HG02623 (cell line): Measurements from ENCODE around the gene NAT9.

Experiments
- ATAC-seq: cut with Tn5 transposase; IDR thresholded peaks from one replicate; pipeline ENCODE4 v1.9.1; 2021; ENCODE audit warnings: moderate library complexity; ENCODE audit not compliant: unreplicated experiment

NAT9 gene

GRCh38 chr17:74780443-74781238 lies 4.5 kb upstream of the NAT9 start:
- no peak for ATAC-seq

- ATAC-seq = no peak
Measured at GRCh38 chr17:74779948-74780400, 3.8 kb upstream of the NAT9 start.

DNA sequence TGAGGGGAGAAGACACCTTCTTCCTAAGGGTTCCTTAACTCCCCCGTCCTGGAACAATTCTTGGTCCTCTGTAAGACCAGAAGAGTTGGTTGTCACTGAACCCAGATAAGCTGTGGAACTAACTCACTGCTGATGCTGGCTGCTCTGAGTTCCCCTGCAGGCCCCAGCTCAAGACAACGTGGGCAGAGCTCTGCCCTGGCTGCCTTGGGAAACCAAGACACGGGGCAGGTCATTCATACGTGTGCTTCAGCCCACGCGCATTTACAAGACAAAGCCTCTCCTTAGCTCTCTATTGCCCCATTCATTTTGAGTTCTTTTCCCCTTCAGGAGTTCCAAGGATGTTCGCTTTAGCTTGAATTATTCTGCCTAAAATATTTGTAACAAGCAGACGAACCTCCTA lies 3.4 kb upstream of the NAT9 start:
- ATAC-seq = no peak

DNA sequence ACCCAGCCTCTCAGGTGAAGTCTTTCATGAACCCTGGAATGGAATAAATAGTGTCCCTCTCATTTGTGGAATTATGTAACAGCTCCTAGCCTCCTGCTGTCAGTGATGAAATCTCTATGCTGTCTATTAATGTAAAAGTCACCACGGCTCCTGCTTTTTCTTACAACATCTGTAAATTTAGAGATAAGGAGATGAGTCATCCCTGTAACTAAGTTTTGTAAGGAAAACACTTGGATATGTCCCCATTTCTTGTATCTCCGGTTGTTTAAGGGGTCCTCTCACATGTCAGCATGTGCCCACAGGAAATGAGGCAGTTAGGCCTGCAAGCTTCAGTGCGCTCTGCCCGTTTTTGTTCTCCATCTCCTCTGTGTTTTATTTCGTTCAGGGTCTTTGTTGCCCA lies 2.8 kb upstream of the NAT9 start:
- ATAC-seq = no peak

DNA sequence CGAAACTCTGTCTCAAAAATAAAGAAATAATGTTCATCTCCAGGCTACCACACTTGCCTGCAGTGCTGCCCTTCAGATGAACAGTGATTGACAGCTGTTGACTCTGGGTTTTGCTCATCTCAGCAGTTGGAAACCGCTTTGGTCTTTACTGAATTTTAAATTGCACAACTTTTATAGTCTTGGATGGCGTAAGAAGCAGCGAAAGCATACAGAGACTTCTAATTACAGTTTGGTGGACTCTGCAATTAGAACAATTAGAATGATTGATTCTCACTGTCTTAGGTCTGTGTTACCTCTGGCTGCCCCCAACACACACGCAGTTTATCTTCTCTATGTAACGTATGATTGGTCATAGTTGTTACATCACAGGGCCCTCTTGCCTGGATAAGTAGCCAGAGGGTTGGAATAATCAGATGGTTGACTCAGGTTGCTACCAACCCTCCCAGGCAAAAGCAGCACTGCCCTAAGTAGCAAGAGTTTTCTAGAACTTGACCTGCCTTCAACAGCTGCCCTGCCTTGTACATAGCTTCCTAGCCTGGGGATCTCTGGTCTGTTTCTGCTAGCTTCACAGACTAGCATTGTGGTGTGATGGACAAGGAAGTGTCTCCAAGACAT lies 1.9 kb upstream of the NAT9 start:
- no peak for ATAC-seq

GRCh38 chr17:74776990-74777389 lies 845 bp upstream of the NAT9 start:
- ATAC-seq = no peak

DNA sequence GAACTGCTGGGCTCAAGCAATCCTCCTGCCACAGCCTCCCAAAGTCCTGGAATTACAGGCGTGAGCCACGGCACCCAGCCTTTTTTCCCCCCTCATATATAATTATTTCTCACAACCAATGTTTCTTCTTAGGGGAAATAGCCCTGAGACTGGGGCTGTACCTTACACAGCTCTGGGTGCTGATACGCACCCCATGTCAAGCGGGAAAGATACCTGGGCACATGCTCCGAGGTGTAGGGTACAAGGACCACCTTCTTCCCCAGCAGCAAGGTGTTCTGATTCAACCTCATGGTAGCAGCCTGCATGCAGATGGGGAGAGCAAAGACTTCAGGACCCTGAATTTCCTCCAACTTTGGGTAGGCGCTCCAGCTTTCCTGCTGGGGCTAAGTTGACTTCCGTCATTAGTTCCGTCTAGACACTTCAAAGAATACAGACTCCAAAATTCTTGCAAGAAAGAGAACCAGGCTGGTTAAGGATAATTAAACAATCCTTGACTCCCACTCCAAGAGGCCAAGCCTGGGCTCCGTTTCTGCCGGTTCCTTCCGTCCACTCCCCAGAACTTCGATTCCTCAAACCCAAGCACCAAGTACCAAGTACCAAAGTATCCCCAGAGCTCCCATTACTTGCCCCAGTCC lies 619 bp downstream of the NAT9 start:
- no peak for ATAC-seq

DNA sequence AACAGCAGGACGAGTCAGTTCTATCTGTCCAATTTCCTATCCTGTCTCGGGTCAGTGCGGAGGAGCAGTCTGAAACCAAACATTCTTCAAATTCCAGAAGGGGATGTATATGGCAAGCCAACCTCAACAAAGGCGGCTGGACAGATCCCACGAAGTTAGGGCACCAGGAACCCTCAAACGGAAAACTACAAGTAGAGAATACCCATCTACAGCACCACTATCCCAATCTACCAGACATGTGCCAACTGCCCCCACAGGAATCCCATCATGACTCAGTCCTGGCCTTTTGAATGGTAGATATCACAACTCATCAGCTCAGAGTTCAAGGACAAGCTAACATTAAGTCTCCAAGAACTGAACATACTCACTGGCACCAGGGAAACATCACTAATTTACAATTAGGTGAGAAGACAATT lies 2.3 kb downstream of the NAT9 start:
- ATAC-seq = no peak

DNA sequence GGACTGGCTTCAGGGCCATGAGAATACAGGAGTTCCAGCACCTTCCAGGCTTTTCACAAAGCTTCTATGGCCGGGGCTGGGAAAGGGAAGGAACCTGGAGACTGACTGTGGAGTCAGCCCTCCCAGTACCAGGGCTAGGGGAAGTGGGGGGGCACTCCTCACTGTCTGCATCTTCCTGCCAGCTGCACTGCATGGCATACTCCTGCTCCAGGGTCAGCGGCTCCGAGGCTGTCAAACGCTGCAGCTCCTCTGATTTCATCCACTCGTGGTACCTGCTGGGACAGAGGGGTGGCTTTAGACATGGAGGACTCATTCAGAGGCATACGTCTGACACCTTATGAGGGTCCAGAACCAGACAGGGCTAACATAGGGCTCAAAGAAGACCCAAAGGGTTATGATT lies 2.7 kb downstream of the NAT9 start:
- no peak for ATAC-seq

DNA sequence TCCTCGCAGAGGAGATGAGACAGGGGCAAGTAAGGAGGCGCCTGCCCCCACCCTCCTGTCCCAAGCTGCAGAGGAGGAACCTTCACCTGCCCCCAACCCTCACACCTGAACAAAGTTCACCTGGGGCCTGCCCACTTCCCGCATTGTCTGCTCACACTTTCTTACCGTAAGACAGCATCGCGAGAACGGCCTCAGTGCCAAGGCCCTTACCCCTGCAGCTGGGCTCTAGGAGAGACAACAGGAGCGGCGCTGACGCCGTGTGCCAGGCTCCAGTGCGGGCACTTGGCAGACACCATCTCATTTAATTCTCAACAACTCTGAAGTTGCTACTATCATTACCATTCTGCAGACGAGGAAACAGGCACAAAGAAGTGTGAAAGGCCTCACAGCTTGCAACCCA lies 4.1 kb downstream of the NAT9 start:
- ATAC-seq = no peak

GRCh38 chr17:74771319-74771914 lies 4.7 kb downstream of the NAT9 start:
- no peak for ATAC-seq

- ATAC-seq = no peak
Measured at GRCh38 chr17:74770498-74771318, 5.4 kb downstream of the NAT9 start.

GRCh38 chr17:74769856-74770497 lies 6.2 kb downstream of the NAT9 start:
- no peak for ATAC-seq

DNA sequence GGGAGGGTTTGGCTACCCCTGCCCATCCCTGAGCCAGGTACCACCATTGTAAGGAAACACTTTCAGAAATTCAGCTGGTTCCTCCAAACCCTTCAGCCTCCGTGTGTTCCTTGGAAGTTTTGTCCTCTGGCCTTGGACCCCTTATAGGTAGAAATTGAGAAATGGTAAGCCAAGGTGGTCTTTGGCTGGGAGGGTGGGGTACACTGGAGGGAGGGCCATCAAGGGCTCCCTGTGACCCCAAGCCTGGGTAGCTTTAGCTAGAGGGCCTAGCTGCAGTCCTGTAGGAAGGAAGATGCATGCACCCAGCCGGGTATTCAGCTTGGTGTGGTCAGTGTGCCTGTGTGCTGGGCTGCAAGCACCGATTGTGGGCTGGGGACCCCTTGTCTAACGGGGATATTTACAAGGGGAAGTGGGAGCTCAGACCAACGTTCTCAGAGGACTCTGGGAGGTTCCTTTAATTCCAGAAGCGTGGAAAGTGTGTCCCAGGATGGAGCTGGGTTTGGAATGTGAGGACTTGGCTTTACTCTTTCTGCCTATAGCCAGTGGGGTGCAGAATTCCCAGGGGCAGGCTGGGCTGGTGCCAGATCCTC lies 6.8 kb downstream of the NAT9 start:
- ATAC-seq = no peak

DNA sequence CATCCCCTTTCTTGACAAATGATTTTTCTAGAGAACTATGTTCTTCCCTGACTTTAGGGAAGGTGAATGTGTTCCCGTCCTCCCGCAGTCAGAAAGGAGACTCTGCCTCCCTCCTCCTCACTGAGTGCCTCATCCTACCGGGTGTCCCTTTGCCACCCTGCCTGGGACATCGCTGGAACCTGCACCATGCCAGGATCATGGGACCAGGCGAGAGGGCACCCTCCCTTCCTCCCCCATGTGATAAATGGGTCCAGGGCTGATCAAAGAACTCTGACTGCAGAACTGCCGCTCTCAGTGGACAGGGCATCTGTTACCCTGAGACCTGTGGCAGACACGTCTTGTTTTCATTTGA lies 7.4 kb downstream of the NAT9 start:
- no peak for ATAC-seq

- no peak for ATAC-seq
Measured at GRCh38 chr17:74768069-74768762, 7.9 kb downstream of the NAT9 start.

DNA sequence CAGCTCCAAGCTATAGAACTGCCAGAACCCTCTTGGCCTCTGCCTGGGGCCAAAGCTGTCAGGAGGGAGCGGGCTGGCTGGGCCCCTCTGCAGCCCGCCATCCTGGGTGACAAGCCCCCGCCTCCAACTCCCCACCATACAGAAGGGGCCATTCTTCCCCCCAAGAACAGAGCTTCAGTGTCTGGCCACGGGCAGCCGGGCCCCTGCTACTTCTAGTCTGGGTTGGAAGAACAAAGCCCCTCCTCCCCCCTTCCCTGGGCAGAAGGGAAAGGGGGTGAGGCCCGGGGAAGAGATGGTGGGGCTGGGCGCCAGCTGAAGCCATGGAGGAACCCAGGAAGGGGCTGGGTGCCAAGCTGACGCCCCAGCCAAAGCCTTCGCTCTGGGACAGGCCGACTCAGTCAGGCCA lies 9.0 kb downstream of the NAT9 start:
- no peak for ATAC-seq

DNA sequence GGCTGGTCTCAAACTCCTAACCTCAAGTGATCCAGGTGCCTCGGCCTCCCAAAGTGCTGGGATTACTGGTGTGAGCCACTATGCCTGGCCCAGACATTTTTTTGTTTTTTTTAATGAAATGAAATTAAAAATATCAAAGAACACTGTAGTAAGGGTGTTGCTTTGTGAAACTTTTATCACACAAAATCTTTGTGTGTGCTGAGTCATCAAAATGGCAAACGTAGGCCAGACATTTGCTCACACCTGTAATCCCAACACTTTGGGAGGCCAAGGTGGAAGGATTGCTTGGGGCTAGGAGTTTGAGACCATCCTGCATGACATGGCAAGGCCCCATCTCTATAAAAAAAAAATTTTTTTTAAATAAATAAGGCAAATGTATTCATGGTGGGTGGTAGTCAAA lies 9.7 kb downstream of the NAT9 start:
- ATAC-seq = no peak

GRCh38 chr17:74764751-74765286 lies 11.3 kb downstream of the NAT9 start:
- no peak for ATAC-seq
